ENCODE results near the gene ARHGAP18.

The ARHGAP18 gene

DNA sequence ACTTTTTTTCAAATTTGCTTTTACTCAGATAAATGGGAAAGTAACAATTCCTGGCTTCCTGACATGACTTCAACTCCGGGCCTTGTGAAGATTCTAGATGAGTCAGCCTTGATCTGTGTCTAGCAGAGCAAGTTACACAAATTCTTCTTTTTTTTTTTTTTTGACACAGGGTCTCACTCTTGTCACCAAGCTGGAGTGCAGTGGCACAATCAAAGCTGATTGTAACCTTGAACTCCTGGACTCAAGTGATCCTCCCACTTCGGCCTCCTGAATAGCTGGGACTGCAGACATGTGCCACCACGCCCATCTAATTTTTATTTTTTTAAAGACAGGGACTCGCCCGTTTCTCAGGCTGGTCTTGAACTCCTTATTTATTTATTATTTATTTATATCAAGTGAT lies 7.3 kb upstream of the ARHGAP18 start:
- no peak for DNase-seq

DNA sequence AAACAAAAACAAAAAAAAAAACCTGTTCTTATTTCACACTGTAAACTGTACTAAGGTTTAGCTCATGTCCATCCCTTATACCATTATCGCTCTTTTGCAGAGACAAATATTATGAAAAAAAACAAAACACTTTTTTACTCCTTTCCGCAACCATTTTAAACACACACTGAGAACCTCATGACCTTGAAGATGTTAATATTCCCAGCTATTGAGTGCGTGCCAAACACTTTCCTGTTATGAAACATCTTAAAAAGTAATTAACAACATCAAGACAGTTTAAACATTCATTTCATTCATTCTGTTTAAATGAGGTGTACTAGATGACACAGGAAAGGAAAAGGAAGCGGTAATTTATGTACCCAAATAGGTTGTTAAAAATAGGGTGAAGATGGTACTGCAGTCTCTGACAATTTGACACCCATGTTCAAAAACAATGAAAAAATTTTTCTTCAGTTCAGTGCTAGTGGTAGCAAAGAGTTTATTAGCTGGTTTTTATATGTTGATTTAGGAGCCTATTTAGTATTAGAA lies 3.9 kb upstream of the ARHGAP18 start:
- DNase-seq: no peak

DNA sequence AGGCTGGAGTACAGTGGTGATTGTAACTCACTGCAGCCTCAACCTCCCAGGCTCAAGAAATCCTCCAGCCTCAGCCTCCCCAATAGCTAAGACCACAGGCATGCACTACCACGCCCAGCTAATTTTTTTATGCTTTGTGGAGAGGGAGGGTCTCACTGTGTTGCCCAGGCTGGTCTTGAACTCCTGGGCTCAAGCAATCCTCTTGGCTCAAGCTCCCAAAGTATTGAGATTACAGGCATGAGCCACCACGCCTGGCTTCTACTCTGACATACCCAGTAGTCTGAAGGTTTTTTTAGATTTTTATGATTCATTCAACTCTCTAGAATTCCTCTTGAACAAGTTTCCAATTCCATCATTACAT lies 1.3 kb upstream of the ARHGAP18 start:
- DNase-seq: no peak

DNA sequence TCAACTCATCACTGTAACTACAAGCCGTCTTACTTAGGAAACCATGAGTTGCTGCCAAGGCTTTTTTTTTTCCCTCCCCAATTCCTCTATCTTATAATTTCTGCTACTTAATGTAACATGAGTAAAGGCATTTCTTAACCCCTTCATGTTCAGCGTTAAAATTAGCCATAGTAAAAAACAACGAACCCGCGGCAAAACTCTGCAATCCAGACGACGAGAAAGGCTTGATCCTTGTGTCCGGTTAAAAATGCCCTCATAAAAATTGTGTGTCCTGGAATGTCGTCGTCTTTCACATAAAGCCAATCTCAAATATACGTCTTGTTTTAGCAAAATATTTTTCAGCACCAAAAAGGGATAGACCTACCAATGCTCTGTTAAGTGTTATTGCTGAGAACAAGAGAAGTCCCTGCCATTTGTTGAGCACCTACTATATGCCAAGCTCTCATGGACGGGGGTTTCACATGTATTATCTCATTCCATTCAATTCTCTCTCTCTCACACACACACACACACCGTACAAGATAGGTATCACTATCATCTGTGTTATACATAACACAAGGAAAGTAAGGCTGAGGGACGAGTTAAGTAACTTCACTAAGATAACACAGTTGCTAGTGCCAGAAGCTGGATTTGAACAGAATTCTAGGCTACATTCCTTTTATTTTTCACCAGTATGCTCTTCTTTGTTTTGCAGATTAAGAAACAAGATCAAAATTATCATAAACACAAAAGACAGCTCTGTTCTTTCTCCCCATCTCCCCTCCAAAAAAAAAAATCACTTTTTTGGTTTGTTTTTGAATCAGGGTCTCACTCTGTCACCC lies 683 bp upstream of the ARHGAP18 start:
- DNase-seq: no peak

DNA sequence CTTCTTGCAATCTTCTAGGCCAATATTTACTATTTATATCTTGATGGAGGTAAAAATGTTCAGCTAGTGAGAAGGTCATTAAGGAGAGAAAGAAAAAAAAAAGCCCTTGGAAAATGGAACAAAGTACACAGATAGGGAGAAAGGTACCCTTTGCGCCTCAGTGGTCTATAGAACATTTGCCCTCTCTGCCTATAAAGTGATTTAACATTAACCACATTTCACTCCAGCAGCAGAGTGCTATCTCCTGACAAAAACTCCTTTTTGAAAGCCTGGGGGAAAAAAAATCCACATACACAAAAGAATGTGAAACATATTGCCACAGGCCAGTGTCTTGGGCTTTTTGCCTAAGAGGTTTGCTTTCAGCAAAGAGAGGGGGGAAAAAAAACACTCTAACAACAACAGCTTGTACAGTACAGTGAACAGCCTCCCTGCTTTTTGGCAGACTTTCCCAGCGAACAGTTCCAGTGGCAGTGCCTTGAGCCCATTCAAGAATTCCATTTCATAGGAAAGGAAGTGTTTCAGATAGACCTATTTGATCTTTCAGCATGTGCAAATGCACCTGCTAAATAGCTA lies 695 bp downstream of the ARHGAP18 start:
- DNase-seq: no peak

DNA sequence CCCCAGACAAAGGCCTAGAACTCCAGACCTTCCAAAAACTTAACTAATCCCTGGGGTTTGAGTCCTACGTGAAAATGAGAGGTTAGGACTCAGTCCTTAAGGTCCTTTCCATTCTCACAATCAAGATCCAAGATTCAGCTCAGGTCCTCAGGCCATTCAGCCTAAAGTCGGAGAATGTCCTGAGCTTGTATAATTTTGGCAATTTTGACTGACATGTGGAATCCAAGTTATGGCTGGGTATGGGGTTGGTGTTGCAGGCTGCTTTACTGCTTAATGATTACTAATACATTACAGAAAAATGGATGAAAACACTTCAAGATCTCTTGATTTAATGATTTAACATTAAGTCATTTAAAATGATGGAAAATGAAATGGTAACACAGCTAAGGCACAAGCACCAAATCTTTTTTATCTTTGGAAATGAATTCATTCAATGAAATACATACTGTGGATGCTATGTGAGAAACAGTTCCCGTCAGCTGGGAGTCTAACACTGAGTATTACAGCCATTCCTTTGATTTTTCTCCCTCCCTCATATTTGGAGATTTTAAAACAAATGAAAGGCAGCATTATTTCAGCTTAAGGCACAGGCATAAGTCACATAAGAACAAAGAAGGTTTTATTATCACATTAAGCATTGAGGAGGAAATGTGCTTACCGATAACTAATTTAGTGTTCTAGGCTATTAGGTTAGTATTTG lies 1.3 kb downstream of the ARHGAP18 start:
- DNase-seq: no peak

DNA sequence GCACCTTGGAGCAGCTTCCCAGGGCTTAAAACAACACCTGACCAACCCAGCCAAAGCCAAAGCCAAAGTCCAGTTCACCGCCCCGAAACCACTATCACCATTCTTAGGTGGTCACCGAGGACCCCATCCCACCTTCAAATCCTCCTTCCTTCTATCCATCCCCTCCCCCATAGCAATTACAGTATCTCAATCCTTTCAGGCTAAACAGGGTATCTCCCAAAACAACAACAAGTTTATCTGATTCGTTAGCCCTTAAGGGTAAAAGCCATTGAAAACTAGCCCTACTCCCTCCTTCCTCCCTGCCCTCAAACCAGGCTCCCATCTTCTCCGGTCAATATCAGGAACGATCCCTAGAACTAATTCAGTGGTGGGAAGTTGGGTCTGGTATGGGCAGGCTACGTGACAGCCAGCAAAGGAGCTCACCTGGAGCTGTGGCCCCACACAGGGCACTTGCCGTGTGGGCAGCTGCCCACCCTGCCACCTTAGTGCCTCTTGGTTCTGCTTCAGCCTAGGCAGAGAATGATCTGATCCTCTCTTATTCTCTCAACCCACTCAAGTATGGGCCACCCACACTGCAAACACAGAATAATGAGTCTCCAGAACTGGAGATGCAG lies 2.0 kb downstream of the ARHGAP18 start:
- DNase-seq: no peak

DNA sequence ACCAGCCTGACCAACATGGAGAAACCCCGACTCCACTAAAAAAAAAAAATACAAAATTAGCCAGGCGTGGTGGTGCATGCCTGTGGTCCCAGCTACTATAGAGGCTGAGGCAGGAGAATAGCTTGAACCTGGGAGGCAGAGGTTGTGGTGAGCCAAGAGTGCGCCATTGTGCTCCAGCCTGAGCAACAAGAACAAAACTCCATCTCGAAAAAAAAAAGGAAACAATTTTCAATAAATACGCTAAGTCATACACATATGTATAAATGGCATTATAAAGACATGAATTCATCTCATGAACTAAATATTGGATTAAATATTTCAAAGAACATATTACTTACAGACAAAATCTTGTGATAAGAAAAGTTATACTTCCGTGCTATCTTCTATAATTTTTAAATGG lies 2.9 kb downstream of the ARHGAP18 start:
- DNase-seq: no peak

DNA sequence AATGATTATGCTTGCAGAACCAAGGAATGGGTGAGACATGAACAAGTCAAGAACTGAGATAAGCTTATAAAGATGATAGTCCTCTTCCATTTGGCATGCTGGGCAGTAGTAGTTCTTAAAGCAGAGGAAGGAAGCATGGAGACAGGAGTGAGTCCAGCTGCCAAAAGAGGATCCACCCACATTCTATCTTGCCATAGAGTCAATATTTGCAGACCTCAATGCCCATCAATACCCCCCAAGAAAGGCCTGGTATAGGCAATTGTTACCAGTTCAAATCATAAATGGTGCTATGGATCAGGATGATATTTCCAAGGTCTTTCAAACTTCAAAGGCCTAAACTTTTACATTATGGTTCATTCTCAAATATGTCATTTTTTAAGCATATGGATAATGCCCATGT lies 4.8 kb downstream of the ARHGAP18 start:
- DNase-seq: no peak

DNA sequence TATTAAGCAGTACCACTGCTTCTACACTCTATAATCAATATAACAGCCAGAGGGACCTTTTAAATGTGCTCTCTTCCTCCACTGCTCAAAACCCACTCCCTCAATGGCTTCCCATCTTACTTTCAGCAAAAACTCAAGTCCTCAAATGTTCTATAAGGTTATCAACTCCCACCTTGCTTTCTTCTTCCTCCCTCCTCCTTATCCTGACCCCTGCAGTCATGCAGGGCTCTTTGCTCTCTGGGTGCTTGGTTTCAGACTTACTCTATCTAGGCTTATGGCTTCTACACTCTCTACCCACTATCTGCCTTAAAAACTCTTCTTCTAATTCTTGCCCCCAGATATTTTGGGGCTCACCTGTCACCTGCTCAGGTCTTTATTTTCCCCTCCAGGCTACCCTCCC lies 5.3 kb downstream of the ARHGAP18 start:
- DNase-seq: no peak

DNA sequence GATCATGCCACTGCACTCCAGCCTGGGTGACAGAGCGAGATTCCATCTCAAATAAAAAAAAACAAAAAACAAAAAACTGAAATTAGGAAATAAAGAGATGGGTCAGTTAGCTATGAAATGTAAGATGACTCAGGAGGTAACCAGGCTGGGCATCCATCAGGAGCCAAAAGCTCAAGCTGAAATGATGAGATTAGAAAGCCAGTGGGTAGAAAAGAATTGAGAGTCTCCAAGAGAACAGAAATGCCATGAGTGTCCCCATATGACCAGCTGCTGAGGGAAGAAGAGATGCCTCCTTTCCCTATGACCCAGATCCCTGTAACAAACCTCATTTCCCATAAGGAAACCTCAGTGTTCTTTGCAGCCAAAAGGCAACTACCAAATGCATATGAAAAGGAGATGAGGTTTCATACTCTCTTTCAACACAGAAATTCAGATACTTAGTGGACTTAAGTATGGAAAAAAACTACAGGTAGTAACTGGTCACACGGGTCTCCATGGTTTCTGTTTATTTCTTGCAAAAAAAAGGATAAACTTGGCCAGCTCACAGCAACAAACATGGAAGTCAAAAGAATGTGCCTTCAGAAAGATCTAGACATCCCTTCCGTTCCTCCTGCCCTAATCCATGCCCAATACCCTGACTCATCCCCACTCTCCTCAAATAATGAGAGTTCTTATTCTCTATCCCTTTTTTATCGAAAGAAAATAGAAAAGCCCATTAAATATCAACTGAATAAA lies 8.1 kb downstream of the ARHGAP18 start:
- no peak for DNase-seq

DNA sequence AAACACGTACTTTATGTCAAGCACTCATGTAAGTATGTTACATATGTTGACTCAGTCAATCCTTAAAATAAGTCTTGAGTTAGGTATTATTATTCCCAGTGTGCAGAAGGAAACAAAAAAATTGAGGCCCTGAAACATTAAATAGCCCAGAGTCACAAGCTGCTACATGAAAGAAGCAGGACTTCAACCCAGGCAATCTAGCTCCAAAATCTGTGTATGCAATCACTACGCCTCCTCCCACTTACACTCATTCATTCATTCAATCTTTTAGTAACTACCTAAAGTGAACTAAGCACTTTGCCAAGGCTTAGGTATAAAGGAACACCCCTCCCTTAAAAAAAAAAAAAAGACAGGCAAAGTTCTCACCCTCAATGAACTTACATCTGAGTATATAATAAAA lies 9.3 kb downstream of the ARHGAP18 start:
- no peak for DNase-seq

DNA sequence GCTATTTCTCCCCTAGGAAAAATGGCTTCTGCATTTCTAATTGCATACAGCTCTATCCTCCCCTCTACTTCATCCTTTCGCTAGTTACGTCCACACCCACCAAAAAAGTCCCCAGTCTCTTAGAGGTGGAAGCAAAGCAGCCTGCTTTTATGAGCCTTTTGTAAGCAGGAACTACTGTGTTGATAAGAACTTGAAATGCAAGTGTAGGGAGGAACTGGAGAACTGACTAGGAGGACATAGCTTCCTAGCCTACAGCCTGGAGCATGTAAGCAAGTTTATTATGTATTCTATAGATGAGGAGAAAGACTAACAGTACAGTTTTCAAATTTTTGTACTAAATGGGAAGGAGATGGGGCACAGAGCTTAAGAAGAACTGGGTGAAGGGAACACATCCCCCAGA lies 10.3 kb downstream of the ARHGAP18 start:
- DNase-seq: no peak

DNA sequence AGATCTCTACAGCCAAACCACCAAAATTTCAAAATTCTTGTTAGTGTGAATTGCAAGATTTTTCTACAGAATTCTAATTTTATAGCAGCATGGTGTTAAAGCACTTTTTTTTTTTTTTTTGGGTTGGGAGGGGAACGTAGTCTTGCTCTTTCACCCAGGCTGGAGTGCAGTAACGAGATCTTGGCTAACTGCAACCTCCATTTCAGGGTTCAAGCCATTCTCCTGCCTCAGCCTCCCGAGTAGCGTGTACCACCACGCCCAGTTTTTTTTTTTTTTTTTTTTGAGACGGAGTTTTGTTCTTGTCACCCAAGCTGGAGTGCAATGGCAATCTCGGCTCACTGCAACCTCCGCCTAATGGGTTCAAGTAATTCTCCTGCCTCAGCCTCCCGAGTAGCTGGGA lies 11.5 kb downstream of the ARHGAP18 start:
- DNase-seq: no peak

DNA sequence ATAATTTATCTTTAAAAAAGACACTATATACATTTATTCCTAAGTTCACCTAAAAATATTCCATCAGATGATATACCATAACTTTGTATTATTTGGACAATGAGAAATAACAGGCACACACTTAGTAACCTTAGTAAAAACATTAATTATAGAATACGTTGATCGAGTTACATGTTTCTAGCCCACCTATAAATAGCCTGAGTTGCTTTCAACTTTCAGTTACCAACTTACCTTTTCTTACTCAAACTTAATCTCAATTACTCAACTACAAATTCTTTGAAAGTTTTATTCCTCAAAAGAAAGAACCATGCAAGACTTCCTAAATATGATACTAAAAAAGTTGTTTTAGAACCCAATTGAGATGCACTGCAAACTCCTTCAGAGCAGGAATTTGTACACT lies 12.2 kb downstream of the ARHGAP18 start:
- no peak for DNase-seq

DNA sequence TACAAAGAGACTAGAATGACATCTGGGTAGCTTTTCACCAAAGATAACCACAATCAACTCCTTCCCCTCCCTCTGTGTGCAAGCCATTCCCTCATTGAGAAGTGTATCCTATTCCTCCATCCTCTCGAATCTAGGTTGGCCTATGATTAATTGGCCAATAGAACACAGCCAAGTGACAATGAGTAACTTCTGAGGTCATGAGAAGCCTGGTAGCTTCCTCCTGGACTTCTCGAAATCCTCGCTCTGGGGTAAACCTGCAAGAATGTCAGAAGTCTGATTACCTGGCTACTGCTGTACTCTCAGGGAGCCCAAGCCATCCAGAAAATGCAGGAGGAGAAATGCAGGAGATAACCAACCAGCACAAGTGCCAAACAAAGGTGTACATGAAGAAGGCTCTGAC lies 13.1 kb downstream of the ARHGAP18 start:
- no peak for DNase-seq

DNA sequence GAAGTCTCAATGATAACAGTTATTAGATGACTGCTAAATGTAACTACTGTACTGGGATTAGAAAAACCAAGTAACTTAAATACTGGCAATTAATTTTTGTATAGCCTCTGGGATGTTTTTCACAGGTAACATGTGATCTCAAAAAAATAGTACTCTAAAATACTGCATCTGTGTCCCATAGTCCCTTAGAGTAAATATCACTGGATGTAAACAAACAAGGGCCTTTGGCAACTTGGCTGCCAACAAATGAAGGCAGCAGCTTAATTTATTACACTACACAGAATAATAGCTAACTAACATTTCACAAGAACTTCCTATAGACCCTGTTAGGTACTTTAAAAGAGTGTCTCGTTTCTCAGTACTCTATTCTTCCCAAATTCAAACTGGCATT lies 14.0 kb downstream of the ARHGAP18 start:
- no peak for DNase-seq

DNA sequence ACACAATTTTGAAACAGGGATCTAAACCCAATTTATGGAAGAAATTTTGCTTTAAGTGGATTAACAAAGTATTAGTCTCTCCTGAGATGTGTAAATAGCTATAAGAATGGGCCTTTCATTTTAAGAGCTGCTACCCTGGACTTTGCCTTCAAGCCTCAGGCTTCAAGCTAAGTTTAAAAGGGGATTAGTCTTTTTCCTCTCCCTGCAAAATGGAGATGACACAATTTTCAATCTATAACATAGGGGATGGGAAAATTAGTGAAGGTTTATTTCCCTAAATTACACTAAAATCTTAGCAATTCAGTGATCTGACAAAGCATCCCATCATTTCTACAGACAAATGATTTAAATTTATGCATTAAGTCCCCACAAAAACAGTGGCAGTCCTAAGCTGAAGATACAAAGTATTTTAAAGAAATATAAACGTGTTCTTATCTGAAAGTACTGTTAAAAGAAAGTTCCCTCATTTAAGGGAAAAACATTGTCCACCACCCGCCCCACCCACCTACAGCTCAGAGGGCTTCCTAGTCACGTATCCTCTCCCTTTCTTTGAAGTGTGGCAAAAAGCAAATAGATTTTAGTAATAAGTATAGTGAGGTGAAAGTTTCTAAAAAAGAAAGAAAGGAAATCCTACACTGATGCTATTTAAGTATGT lies 14.5 kb downstream of the ARHGAP18 start:
- no peak for DNase-seq

DNA sequence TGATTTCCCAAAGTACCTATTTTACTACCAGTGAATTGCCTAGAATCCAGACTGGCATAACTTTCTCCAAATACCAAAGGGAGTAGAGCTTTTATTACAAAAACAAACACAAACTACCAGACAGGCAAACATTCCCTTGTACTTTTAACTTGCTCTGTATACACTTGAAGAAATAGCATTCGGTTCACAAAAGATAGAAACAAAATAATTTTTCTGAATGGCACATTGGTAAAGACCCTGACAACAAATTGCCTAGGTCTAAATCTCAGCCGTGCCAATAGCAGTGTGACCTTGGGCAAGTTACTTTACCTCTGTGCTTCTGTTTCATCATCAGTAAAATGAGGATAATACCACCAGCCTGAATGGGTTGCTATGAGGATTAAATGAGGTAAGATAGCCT lies 15.9 kb downstream of the ARHGAP18 start:
- DNase-seq: no peak

DNA sequence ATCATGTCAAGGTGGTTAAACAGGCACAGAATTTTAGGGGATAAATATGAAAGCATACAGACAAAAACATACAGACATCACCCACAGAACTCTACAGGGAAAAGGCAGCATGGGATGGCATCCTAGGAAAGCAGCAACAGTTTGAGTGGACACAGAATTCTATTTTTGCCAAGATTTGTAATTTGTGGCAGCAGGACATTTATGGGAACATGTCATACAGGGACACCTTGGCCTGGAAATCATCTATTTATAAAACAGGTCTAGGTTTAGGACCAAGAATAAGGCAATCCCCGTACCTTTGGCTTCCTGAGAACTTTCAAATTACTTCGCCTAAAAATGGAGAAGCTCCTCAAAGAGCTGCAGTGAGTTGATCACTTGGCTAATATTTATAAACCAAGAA lies 17.5 kb downstream of the ARHGAP18 start:
- DNase-seq: no peak

DNA sequence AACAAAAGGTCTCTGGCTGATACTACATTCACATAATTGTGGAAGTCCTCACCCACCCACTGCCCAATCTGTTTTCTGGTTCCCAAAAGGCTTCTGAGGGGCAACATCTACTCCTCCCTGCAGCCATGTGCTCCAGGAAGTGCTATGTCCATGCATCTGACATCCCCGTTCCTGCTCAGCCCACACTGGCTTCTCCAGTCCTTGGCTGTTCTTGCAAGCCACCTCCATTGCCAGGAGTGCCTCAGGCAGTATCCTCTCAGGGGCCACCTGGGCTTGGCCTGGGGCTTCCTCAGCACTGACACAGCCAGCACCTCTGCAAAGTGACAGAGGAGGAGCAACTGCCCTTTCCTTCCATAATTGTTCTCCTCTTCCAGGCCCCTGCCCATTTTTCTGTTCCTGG lies 18.3 kb downstream of the ARHGAP18 start:
- DNase-seq: no peak

DNA sequence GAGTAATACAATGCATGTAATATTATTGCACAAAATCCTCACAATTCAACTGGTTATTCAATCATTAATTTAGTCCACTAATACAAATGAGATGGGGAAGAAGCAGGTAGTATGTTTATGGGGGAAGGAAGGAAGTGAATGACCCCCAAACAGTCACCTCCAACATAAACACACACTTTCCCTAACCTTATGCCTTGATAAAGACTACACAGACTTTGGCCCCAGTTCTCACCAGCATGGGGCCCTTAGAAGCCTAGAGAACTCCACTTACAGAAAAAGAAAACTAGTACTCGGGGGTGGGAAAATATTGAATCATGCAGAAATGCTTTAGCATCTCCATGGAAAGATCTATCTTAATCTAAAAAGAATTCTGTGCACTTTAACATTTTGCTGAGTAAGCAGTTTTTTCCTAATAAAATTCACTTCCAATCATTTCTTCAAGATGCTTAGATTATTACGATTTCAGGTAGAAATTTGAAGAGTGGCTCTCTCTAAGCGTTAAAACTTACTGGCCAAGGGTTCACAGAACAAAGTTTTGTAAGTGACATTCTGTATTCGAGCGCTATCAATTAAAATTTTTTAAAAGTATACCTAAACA lies 18.8 kb downstream of the ARHGAP18 start:
- DNase-seq: no peak
